SK-N-SH (cell line): ENCODE data around the gene MFSD8. TPM values are rescaled to one million over a fixed set of nuclear protein-coding genes. Genes with fewer than 3 reads are reported as not detected.
"Not testable (repeated sequence)": the region's sequence is repeated elsewhere in the genome, so short reads cannot be mapped to it uniquely, and the experiment has no call there.

ENCODE experiments used
- CTCF ChIA-PET: fragments of 300-600, 350-600 bp; formaldehyde crosslinking; extraction: SDS; loops from one replicate; lab custom pipeline; 2021; lab: Yijun Ruan, JAX
- POLR2A ChIA-PET: fragments of 350-600 bp; sonication (Branson Sonifier 250); formaldehyde crosslinking; extraction: SDS; loops from one replicate; lab custom pipeline; 2020; ENCODE audit warnings: antibody characterized with exemption, inconsistent platforms; lab: Yijun Ruan, JAX
- DNase-seq: peaks from one replicate; pipeline ENCODE4 v3.0.0; 2012
- H2AFZ ChIP-seq: fragments of 200-600 bp; sonication (generic); 2 replicates; pipeline ENCODE4 v1.8.1; 2016; ENCODE audit warnings: antibody characterized with exemption, mild to moderate bottlenecking, low read depth
- H3F3A ChIP-seq: fragments of 200-600 bp; sonication (generic); replicated peaks from 2 replicates; pipeline ENCODE3; 2016; ENCODE audit warnings: antibody characterized with exemption, mild to moderate bottlenecking; ENCODE audit not compliant: insufficient read depth
- H3K27ac ChIP-seq, 2 experiments: fragments of 200-500 bp in 1 of 2; fragments of 200-600 bp in 1 of 2; sonication (Bioruptor generic) in 1 of 2; sonication (generic), shearing (Covaris generic) in 1 of 2; 2 replicates each; pipeline versions ENCODE4 v1.5.1 to v1.6.1; 2014 to 2016; ENCODE audit warnings: low read depth in 2 of 2, inconsistent platforms in 1 of 2, low read length in 1 of 2, mild to moderate bottlenecking in 1 of 2, mixed read lengths in 1 of 2
- H3K27me3 ChIP-seq: fragments of 200-600 bp; sonication (generic), shearing (Covaris generic); 2 replicates; pipeline ENCODE4 v1.6.1; 2016; ENCODE audit warnings: mixed run types; ENCODE audit not compliant: insufficient read depth
- H3K36me3 ChIP-seq, 2 experiments: fragments of 200-500 bp in 1 of 2; fragments of 200-600 bp in 1 of 2; sonication (Bioruptor generic) in 1 of 2; sonication (generic) in 1 of 2; replicated peaks in 1 of 2; 2 replicates each; pipeline versions ENCODE3 to v1.5.1; 2014 to 2016; ENCODE audit warnings: low read length in 1 of 2, mild to moderate bottlenecking in 1 of 2; ENCODE audit not compliant: insufficient read depth in 2 of 2, control insufficient read depth in 1 of 2
- H3K4me1 ChIP-seq, 2 experiments: fragments of 200-500 bp in 1 of 2; fragments of 200-600 bp in 1 of 2; sonication (Bioruptor generic) in 1 of 2; sonication (generic), shearing (Covaris generic) in 1 of 2; 2 replicates each; pipeline versions ENCODE4 v1.5.1 to v1.6.1; 2014 to 2016; ENCODE audit warnings: low read depth in 1 of 2, low read length in 1 of 2, mixed run types in 1 of 2; ENCODE audit not compliant: insufficient read depth in 2 of 2, control insufficient read depth in 1 of 2
- H3K4me2 ChIP-seq: fragments of 200-600 bp; sonication (generic), shearing (Covaris generic); 2 replicates; pipeline ENCODE4 v1.6.1; 2017; ENCODE audit warnings: mixed run types
- H3K4me3 ChIP-seq, 2 experiments: fragments of 200-500 bp in 1 of 2; fragments of 200-600 bp in 1 of 2; sonication (Bioruptor generic) in 1 of 2; sonication (generic), shearing (Covaris generic) in 1 of 2; 2 replicates each; pipeline versions ENCODE4 v1.5.1 to v1.8.1; 2014 to 2016; ENCODE audit warnings: low read depth in 2 of 2, inconsistent platforms in 1 of 2, low read length in 1 of 2, mild to moderate bottlenecking in 1 of 2, mixed read lengths in 1 of 2, moderate library complexity in 1 of 2
- H3K79me2 ChIP-seq: fragments of 200-600 bp; sonication (generic); 2 replicates; pipeline ENCODE4 v1.8.1; 2017; ENCODE audit warnings: mild to moderate bottlenecking; ENCODE audit not compliant: insufficient read depth
- H3K9ac ChIP-seq: fragments of 200-600 bp; sonication (generic); 2 replicates; pipeline ENCODE4 v1.6.1; 2017; ENCODE audit warnings: mixed run types
- H3K9me2 ChIP-seq: fragments of 200-600 bp; sonication (generic); 2 replicates; pipeline ENCODE4 v1.6.1; 2017; ENCODE audit warnings: mixed run types
- H3K9me3 ChIP-seq: fragments of 200-600 bp; sonication (generic); 2 replicates; pipeline ENCODE4 v1.6.1; 2017; ENCODE audit warnings: mixed run types, mild to moderate bottlenecking, moderate library complexity
- H4K20me1 ChIP-seq: fragments of 200-600 bp; sonication (generic); 2 replicates; pipeline ENCODE4 v1.6.1; 2017; ENCODE audit warnings: mild to moderate bottlenecking, mixed run types; ENCODE audit not compliant: insufficient read depth
- CTCF ChIP-seq: fragments of 200-600 bp; sonication (generic); IDR thresholded peaks from 2 replicates; pipeline ENCODE4 v1.6.1; 2017; ENCODE audit warnings: antibody characterized with exemption, mild to moderate bottlenecking, moderate library complexity
- ELF1 ChIP-seq: IDR thresholded peaks from 2 replicates; pipeline ENCODE4 v1.4.0; 2012
- EP300 ChIP-seq, 2 experiments: IDR thresholded peaks; 2 replicates each; pipeline versions ENCODE4 v1.4.0 to v1.6.1; 2012; ENCODE audit warnings: borderline replicate concordance in 1 of 2, low read depth in 1 of 2, low read length in 1 of 2
- FOSL2 ChIP-seq: IDR thresholded peaks from 2 replicates; pipeline ENCODE4 v1.4.0; 2012; ENCODE audit warnings: low read depth, mild to moderate bottlenecking, moderate library complexity, borderline replicate concordance
- FOXM1 ChIP-seq: IDR thresholded peaks from 2 replicates; pipeline ENCODE4 v1.4.0; 2012; ENCODE audit warnings: low read depth, mild to moderate bottlenecking
- JUND ChIP-seq: IDR thresholded peaks from 2 replicates; pipeline ENCODE4 v1.4.0; 2012
- MAX ChIP-seq: IDR thresholded peaks from 2 replicates; pipeline ENCODE4 v1.4.0; 2012; ENCODE audit warnings: low read depth
- MEF2A ChIP-seq: IDR thresholded peaks from 2 replicates; pipeline ENCODE4 v1.4.0; 2012; ENCODE audit warnings: low read depth, borderline replicate concordance
- NFIC ChIP-seq: IDR thresholded peaks from 2 replicates; pipeline ENCODE4 v1.4.0; 2012; ENCODE audit warnings: borderline replicate concordance
- NRF1 ChIP-seq: IDR thresholded peaks from 2 replicates; pipeline ENCODE4 v1.6.1; 2012; ENCODE audit warnings: low read depth, mild to moderate bottlenecking, low read length
- REST ChIP-seq: IDR thresholded peaks from 2 replicates; pipeline ENCODE4 v1.6.1; 2012; ENCODE audit warnings: mild to moderate bottlenecking, low read depth, low read length, moderate library complexity
- TAF1 ChIP-seq: IDR thresholded peaks from 2 replicates; pipeline ENCODE4 v1.6.1; 2012; ENCODE audit warnings: low read depth, mild to moderate bottlenecking, low read length, moderate library complexity, borderline replicate concordance
- TCF12 ChIP-seq: IDR thresholded peaks from 2 replicates; pipeline ENCODE4 v1.4.0; 2012
- YY1 ChIP-seq: IDR thresholded peaks from 2 replicates; pipeline ENCODE4 v1.4.0; 2012; ENCODE audit warnings: low read depth, mild to moderate bottlenecking
- WGBS: methylation state at CpG from one replicate; pipeline ENCODE4 v1.1.6; 2017; ENCODE audit warnings: low lambda C conversion rate; 5-methylcytosine and 5-hydroxymethylcytosine counted together
- polyA plus RNA-seq, 3 experiments: library from polyadenylated mRNA; depleted of rRNA; stranded (reverse); fragments of >200 nt; gene quantifications; 2 replicates each; pipeline ENCODE4 v1.2.3, GENCODE V29; 2012
- TF ChIP-seq, protein P1 (sequence below): IDR thresholded peaks from 2 replicates; pipeline ENCODE4; 2012

The MFSD8 gene
- polyA plus RNA-seq, 1 of the 3 experiments (the other 2 are of a cell fraction): 7.5 TPM

DNA sequence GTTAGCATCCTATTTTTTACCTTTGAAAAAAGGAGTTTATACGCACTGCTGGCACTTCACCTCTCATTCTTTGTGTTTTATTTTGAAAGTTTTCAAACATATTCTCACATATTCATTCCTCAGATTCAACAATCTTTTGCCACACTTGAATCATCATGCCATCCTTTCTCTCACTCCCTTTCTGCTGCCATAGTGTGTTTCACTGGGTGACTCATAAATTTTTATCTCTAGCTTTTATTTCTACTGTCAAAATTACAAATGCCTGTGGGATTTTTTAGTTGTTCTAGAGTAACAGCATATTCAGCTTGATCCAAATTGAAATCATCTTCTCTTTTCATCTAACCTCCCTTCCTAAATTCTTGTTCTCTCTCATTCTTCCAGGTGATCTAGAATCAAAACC, 28.0 kb downstream of the MFSD8 start:
- WGBS: 91% methylated on average over 1 of the region's 1 CpG
- Histone ChIP-seq H4K20me1 (peaks cover 4% of the 10 kb centered on the region; the same call in 1 of the 2 replicates), H3K4me1 (peaks cover 0 to 8% of the 10 kb centered on the region in 2 experiments; a peak in 2 of 4 replicates), H3K4me3 (no peak overlapping the region), H3K27ac (peak overlapping the region in 1 of 2 experiments; percentile 72; a peak in 2 of 4 replicates), H3K36me3 (peaks cover 7 to 34% of the 10 kb centered on the region in 2 experiments), H3K27me3 (no peaks in the 10 kb centered on the region)
- no peak for DNase-seq
- 0 out of 4 replicates have a peak, but pooled peaks of 1 of the 2 experiments have one; percentile 15 for TF ChIP-seq EP300 (IDR thresholded peaks at IDR 0.05; ENCODE audit: borderline replicate concordance in 1 of 2, low read depth in 1 of 2, low read length in 1 of 2)
- TF ChIP-seq, protein P1, sequence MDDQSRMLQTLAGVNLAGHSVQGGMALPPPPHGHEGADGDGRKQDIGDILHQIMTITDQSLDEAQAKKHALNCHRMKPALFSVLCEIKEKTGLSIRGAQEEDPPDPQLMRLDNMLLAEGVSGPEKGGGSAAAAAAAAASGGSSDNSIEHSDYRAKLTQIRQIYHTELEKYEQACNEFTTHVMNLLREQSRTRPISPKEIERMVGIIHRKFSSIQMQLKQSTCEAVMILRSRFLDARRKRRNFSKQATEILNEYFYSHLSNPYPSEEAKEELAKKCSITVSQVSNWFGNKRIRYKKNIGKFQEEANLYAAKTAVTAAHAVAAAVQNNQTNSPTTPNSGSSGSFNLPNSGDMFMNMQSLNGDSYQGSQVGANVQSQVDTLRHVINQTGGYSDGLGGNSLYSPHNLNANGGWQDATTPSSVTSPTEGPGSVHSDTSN: peak; percentile 50
- TF ChIP-seq NFIC: no peak
- peak; percentile 36; the same call in 1 of the 2 replicates for TF ChIP-seq TCF12
- peak; percentile 75 for TF ChIP-seq FOSL2
- TF ChIP-seq JUND: peak; percentile 62
- TF ChIP-seq TAF1: no peak
- TF ChIP-seq FOXM1: no peak
- TF ChIP-seq, all 33 proteins: peak for 5
- CTCF ChIA-PET: no interaction called here
- Histone ChIP-seq H3K9ac (peak overlapping the region; percentile 19; the same call in 1 of the 2 replicates), H3K4me2 (peak overlapping the region; percentile 44), H3K9me2 (no peaks in the 10 kb centered on the region), H2AFZ (no peak overlapping the region), H3K9me3 (no peaks in the 10 kb centered on the region), H3F3A (peaks cover 25% of the 10 kb centered on the region), H3K79me2 (no peaks in the 10 kb centered on the region)
- POLR2A ChIA-PET: no interaction called here

- H3K4me2 ChIP-seq, H3K27ac ChIP-seq, CTCF ChIA-PET, H3K79me2 ChIP-seq, H3K9me2 ChIP-seq, H3K9me3 ChIP-seq, H3K9ac ChIP-seq, H3F3A ChIP-seq, H3K27me3 ChIP-seq, H2AFZ ChIP-seq, H4K20me1 ChIP-seq, POLR2A ChIA-PET, H3K4me1 ChIP-seq, DNase-seq, H3K4me3 ChIP-seq: not testable (repeated sequence)
- H3K36me3 ChIP-seq: peaks cover 0 to 25% of the 10 kb centered on the region in 2 experiments
- WGBS: 98% methylated on average over 6 of the region's 6 CpGs
Observed at GRCh38 chr4:127931836-127932235, 33.1 kb downstream of the MFSD8 start.

DNA sequence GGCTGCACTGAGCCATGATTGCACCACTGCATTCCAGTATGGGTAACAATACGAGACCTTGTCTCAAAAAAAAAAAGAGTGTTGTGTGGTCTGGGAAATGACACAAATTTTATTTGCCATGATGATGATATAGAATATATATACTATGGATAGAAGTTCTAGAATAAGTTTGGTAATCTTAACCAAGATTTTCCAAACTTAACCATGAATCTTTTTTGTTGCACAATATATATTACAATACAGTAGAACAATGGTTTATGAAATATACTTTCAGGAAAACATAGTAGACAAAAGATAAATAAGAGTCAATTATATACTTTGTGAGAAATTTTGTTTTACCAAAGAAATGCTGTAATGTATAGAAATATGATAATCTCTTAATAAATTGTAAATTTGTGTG, 34.8 kb downstream of the MFSD8 start:
- Histone ChIP-seq H3K9me3 (no peaks in the 10 kb centered on the region), H3K4me1 (no peaks in the 10 kb centered on the region), H3K4me2 (no peak overlapping the region), H3K27me3 (no peaks in the 10 kb centered on the region), H3K9me2 (no peaks in the 10 kb centered on the region)
- 100% methylated on average over 1 of the region's 1 CpG for WGBS
- TF ChIP-seq ELF1 (no peak), REST (no peak), MAX (no peak), EP300 (IDR thresholded peaks at IDR 0.05; ENCODE audit: borderline replicate concordance in 1 of 2, low read depth in 1 of 2, low read length in 1 of 2) (no peak), YY1 (no peak), MEF2A (no peak), NRF1 (no peak), CTCF (no peak)
- TF ChIP-seq, all 33 proteins: peak for 0
- Histone ChIP-seq H3F3A (peaks cover 4% of the 10 kb centered on the region), H3K9ac (no peak overlapping the region), H3K27ac (no peak overlapping the region), H3K36me3 (peaks cover 0 to 33% of the 10 kb centered on the region in 2 experiments), H3K79me2 (no peaks in the 10 kb centered on the region), H2AFZ (no peak overlapping the region), H4K20me1 (no peaks in the 10 kb centered on the region), H3K4me3 (no peak overlapping the region)
- CTCF ChIA-PET: interaction anchor here (1.0 kb wide), 1 partner anchor 131 kb away, joined by 3 read pairs; the partner anchor contains the start of gene LARP1B
- POLR2A ChIA-PET: no interaction called here
- no peak for DNase-seq
